Prostate gland (tissue), 2 donors: ENCODE data around the gene IGSF23.

Experiments
- POLR2A ChIP-seq: fragments of 450-650 bp; IDR thresholded peaks from one replicate; pipeline ENCODE4 v1.6.1; 2016; ENCODE audit warnings: antibody characterized with exemption, mild to moderate bottlenecking
- POLR2AphosphoS5 ChIP-seq: sonication (generic); formaldehyde crosslinking; IDR thresholded peaks from one replicate; pipeline ENCODE4 v1.6.1; 2017; ENCODE audit warnings: antibody characterized with exemption
- TF ChIP-seq, protein P1 (sequence below), 4 experiments: fragments of 200-600 bp in 2 of 4; fragments of 450-650 bp in 2 of 4; sonication (generic) in 2 of 4; IDR thresholded peaks; 1 replicate in 3 of 4; 2 replicates in 1 of 4; pipeline ENCODE4 v1.5.1; 2016 to 2019; ENCODE audit warnings: antibody characterized with exemption in 4 of 4, mild to moderate bottlenecking in 2 of 4, moderate library complexity in 2 of 4

DNA sequence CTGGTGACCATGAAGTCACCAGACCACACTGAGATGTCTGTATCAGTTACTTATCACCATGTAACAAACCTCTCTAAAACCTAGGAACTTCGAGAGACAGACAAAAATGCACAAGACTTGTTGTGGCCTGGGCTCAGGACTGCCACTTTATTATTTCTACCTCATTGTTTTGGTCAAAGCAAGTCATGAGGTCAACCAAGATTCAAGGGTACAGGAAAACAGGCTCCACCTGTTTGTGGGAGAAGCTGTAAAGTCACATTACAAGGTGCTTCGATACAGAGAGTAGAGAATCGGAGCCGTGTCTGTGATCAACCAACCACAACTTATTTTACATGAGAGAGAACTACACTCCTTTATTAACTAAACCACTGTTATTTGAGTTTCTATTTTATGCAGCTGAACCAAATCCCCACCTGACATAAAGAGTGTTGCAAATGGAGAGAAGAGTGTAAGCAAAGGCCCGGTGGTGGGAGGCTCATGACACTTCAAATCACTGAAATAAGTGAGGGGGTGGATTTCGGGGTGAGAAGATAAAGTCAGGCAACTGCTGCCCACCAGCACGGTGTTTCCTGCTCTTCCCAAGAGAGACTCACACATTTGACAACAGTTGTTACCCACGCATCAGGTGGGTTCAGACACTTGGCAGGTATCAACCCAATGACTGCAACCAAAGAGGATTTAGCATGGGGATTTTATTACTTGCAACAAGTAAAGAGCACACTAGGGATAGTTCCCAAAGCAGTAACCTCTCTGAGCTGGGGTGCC lies 39.0 kb upstream of the IGSF23 start:
- TF ChIP-seq, protein P1, sequence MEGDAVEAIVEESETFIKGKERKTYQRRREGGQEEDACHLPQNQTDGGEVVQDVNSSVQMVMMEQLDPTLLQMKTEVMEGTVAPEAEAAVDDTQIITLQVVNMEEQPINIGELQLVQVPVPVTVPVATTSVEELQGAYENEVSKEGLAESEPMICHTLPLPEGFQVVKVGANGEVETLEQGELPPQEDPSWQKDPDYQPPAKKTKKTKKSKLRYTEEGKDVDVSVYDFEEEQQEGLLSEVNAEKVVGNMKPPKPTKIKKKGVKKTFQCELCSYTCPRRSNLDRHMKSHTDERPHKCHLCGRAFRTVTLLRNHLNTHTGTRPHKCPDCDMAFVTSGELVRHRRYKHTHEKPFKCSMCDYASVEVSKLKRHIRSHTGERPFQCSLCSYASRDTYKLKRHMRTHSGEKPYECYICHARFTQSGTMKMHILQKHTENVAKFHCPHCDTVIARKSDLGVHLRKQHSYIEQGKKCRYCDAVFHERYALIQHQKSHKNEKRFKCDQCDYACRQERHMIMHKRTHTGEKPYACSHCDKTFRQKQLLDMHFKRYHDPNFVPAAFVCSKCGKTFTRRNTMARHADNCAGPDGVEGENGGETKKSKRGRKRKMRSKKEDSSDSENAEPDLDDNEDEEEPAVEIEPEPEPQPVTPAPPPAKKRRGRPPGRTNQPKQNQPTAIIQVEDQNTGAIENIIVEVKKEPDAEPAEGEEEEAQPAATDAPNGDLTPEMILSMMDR (IDR thresholded peaks at IDR 0.05) = no peak
- no peak for TF ChIP-seq POLR2AphosphoS5
- TF ChIP-seq POLR2A = no peak
